ENCODE data around the gene TRMT112. TPM values are rescaled to one million over a fixed set of nuclear protein-coding genes. Genes with fewer than 3 reads are reported as not detected.

The TRMT112 gene
- total RNA-seq, 1 donor from 2014 or later: 83.4 TPM

DNA sequence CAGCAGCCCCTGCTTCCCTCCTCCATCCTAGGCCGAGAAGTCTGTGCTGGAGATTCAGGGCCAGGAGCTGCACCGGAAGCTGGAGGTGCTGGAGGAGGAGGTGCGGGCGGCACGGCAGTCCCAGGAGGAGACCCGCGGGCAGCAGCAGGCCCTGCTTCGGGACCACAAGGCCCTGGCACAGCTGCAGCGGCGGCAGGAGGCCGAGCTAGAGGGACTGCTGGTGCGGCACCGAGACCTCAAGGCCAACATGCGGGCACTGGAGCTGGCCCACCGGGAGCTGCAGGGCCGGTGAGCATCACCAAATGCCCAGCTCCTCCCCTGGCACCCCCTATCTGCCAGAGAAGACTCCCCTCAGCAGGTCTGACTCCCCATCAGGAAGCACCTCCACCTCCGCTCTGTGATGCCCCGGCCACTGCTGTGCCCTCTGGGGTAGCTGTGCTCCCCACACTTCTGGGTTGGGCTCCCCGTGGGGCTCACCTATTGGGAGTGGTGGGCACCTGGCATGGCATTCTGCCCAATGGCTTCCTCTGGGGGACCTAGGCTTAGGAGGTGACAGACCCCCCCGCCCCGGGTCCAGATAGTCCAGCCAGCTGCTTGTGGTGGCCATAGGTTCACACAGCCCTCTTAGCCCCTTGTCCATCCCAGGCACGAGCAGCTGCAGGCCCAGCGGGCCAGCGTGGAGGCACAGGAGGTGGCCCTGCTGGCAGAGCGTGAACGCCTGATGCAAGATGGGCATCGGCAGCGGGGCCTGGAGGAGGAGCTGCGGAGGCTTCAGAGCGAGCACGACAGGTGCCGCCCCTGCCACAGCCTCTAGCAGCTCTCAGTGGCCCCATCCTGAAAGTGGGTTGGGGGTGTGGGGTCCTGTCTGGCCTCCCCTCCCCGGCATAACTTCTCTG lies 35.0 kb upstream of the TRMT112 start:
- no peak for ATAC-seq
- DNase-seq: no peak
- intact Hi-C loops (cut with micrococcal nuclease): no loop called here

DNA sequence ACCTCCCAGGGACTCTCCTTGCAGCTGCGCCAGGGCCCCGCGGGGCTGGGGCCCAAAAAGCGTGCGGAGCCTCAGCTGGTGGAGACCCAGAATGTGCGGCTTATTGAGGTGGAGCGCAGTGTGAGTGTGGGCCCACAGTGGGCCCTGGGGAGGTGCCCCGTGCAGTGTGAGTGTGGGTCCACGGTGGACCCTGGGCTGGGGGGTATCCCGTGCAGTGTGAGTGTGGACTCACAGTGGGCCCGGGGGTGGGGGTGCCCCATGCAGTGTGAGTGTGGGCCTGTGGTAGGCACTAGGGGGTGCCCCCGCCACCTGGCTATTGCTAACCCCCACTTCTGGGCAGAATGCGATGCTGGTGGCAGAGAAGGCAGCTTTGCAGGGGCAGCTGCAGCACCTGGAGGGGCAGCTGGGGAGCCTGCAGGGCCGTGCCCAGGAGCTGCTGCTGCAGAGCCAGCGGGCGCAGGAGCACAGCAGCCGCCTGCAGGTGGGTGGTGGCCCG lies 33.8 kb upstream of the TRMT112 start:
- intact Hi-C loops (cut with micrococcal nuclease): no loop called here
- ATAC-seq (no peak), DNase-seq (no peak)

DNA sequence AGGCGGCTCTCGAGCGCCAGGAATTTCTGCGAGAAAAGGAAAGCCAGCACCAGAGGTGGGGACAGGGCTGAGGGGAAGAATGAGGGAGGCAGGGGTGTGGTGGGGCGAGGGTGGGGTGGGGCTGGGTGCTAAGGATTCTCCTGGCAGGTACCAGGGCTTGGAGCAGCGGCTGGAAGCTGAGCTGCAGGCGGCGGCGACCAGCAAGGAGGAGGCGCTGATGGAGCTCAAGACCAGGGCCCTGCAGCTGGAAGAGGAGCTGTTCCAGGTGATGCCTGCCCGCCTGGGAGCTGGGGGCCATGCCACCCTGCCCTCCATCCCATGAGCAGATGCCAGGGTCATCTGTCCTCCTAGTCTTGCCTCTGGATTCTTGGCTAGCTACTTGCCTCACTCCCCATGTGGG lies 32.0 kb upstream of the TRMT112 start:
- ATAC-seq (no peak), DNase-seq (no peak)
- intact Hi-C loops (cut with micrococcal nuclease): no loop called here

DNA sequence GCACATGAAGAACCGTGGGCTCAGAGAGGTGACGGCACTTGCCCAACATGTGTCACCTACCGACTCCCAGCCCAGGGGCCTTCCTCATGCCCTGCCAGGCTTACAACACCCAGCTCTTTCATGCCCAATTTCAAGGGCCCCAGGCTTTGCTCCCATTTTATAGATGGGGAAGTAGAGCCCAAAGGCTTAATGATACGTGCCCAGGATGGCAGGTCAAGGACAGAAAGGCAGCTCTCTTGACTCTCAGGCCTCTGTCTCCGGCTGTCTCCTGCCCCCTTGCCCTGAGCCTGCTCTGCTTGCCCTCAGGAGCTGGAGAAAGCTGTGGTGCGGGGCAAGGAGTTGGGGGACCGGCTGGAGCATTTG lies 31.6 kb upstream of the TRMT112 start:
- DNase-seq (no peak), ATAC-seq (no peak)
- intact Hi-C loops (cut with micrococcal nuclease): no loop called here

DNA sequence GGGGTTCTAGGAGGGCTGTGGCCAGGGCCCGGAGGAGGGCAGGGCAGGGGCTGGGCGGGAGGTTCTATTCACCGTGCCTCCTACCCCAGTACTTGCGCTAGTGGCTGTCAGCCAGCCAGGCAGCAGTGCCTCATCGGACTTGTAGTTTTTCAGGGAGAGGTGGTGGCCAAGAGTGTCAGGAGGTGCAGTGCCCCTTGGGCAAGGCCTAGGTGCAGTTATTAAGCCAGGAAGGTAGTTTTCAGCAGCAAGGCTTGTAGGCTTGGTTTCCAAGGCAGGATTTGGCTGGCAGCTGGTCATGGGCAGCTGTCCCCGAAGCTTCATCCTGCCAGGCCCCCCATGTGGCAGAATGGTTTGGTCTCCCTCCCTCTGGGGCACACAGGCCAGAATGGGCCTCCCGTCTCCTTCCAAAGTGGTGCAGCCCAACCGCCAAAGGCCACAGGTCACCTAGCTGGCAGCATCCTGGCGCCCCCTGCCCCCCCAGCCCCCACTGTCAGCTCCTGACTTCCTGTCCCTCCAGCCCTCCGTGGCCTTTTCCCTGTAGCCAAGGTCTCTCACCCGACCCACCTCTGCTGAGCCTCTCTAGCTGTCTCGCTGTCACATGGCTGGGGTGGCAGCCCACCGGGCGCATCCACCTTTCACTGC lies 31.1 kb upstream of the TRMT112 start:
- intact Hi-C loops (cut with micrococcal nuclease): no loop called here
- ATAC-seq (no peak), DNase-seq (no peak)

DNA sequence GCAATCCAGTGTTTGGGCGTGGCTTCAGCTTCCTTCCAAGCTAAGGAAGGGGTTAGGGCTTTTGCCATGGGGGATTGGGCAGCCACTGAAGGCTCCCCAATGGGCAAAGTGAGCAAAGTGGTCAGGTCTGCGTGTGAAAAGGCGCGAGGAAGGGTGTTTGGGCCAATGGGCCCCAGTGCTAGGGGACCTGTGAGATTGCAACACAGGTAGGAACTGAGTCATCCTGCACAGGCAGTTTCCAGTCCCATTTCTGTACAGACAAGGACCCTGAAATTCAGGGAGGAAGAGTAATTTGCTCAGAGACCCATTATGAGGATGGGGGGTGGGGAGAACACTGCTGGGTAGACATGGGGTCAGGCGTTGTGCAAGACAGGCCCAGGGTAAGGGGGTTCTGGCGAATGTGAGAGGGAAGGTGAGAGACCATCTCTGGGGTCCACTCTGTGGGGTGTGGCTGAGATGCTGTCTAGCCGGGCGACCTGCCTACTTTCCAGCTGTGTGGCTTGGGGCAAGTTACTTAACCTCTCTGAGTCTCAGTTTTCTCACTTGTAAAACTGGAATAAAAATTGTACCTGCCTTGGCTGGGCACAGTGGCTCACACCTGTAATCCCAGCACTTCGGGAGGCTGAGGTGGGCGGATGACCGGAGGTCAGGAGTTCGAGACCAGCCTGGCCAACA lies 30.0 kb upstream of the TRMT112 start:
- ATAC-seq (no peak), DNase-seq (no peak)
- intact Hi-C loops (cut with micrococcal nuclease): no loop called here

DNA sequence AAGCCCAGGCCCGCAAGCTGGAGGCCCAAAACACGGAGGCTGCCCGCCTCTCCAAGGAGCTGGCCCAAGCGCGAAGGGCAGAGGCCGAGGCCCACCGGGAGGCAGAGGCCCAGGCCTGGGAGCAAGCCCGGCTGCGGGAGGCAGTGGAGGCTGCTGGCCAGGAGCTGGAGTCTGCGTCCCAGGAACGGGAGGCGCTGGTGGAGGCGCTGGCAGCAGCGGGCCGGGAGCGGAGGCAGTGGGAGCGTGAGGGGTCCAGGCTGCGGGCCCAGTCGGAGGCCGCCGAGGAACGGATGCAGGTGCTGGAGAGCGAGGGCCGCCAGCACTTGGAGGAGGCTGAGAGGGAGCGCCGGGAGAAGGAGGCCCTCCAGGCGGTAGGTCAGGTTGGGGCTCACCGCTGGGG lies 27.4 kb upstream of the TRMT112 start:
- DNase-seq (no peak), ATAC-seq (no peak)
- intact Hi-C loops (cut with micrococcal nuclease): no loop called here

DNA sequence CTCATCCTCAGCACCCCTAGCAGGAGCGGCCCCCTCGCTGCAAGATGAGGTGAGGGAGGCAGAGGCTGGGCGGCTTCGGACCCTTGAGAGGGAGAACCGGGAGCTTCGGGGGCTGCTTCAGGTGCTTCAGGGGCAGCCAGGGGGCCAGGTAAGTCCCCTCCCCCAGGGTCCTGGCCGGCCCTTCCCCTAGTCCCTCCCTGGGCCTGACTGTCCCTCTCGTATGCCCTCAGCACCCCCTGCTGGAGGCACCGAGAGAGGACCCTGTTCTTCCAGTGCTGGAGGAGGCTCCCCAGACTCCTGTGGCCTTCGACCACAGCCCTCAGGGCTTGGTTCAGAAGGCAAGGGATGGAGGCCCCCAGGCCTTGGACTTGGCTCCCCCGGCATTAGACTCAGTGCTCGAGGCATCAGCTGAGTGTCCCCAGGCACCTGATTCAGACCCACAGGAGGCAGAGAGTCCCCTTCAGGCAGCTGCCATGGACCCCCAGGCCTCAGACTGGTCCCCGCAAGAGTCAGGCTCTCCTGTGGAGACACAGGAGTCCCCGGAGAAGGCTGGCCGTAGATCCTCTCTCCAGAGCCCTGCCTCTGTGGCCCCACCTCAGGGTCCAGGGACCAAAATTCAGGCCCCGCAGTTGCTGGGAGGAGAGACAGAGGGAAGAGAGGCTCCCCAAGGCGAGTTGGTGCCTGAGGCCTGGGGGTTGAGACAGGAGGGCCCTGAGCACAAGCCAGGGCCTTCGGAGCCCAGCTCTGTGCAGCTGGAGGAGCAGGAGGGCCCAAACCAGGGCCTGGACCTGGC lies 26.6 kb upstream of the TRMT112 start:
- peak; percentile 25 for ATAC-seq
- intact Hi-C loops (cut with micrococcal nuclease): no loop called here
- DNase-seq: no peak

DNA sequence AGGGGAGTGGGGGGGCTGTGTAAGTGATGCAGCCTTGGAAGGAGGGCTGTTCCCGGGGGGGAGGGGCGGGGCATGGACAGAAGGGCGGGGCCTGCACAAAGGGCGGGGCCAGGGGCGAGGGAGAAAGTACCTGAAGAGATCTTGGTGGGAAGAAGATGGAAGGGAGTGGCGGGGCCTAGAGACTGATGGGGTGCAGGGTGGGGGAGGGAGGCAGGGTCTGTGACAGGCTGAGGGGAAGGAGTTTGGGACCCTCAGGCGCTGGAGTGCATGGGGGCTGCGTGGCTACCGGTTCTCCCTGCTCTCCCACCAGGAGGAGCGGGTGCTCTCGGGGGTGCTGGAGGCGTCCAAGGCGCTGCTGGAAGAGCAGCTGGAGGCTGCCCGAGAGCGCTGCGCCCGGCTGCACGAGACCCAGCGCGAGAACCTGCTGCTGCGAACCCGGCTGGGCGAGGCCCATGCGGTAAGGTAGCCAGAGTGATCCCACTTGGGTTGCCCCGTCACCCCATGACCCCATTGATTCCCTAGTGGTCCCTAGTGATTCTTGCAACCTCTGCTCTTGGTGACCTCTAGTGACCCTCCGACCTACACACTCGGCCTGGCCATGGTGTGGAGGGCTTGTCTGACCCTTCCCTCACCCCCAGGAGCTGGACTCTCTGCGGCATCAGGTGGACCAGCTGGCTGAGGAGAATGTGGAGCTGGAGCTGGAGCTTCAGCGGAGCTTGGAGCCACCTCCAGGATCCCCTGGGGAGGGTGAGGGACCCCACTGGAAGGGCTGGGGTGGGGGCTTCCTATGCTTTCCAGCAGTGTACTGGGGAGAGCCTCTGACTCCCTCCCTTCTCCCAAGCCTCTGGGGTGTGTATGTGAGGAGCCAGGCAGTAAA lies 25.7 kb upstream of the TRMT112 start:
- intact Hi-C loops (cut with micrococcal nuclease): no loop called here
- no peak for DNase-seq
- no peak for ATAC-seq

DNA sequence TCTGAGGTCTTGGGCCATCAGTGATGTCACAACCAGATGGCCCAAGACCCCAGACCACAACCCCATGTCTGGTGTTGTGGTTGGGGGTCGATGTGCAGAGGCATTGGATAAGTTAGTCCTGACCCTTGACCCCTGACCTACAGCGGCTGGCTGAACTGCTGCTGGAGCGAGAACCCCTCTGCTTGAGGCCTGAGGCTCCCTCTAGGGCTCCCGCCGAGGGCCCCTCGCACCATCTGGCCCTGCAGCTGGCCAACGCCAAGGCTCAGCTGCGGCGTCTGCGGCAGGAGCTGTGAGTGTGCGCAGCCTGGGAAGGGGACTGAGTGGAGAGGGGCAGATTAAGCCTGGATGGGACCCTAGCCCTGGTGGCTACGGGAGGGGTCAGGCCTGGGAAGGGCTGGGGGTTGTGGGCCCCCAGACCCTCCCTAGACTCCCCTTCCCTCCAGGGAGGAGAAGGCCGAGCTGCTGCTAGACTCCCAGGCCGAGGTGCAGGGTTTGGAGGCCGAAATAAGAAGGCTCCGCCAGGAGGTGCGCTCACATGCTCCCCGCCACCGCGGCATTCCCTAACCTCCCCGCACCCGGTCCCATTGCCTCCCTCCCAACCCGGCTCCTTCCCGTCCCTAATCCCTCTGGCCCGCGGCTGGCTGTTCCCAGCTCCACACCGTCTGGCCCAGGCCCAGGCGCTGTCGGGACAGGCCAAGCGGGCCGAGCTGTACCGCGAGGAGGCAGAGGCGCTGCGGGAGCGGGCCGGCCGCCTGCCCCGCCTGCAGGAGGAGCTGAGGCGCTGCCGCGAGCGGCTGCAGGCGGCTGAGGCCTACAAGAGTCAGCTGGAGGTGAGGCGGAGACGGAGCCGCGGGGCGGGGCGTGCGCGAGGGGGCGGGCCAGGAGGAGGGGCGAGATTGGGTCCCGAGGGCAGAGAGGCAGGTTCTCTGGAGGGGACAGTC lies 24.8 kb upstream of the TRMT112 start:
- intact Hi-C loops (cut with micrococcal nuclease): no loop called here
- ATAC-seq: peak; percentile 95
- peak; percentile 94 for DNase-seq

DNA sequence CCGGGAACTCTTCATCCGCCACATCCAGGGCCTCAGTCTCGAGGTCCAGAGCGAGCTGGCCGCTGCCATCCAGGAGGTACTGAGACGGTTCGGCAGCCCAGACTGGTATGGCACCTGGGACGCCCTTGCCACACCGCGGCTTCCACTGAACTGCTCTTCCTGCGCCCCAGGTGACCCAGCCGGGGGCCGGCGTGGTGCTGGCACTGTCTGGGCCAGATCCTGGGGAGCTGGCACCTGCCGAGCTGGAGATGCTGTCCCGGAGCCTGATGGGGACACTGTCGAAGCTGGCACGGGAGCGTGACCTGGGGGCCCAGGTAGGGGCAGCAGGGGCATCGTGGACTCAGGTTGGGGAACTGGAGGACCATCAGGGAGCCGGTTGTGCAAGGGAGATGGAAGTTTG lies 24.1 kb upstream of the TRMT112 start:
- intact Hi-C loops (cut with micrococcal nuclease): no loop called here

DNA sequence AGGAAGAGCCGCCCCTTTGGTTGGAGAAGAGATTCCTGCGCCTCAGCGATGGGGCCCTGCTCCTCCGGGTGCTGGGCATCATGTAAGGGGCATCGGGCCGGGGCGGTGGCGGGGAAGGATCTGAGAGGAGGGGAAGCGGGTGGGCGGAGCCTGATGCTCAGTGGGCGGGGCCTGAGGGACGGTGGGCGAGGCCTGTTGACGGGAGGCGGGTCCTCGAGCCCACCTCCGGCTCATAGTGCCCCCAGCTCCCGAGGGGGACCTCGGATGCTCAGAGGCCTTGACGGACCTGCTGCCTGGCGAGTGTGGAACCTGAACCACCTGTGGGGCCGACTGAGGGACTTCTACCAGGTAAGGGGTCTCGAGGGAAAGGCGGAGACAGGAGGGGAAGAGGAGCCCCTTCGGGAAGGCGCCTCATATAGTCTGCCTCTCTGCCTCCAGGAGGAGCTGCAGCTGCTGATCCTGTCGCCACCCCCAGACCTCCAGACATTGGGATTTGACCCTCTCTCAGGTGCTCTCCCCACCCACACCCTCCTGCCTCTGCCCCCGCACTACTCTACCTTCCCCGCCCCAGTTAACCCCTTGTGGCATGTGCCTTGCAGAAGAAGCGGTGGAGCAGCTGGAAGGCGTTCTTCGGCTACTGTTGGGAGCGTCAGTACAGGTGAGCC lies 23.4 kb upstream of the TRMT112 start:
- DNase-seq (peak; percentile 65), ATAC-seq (no peak)
- intact Hi-C loops (cut with micrococcal nuclease): no loop called here

More for the DNA sequence above, 24.1 kb upstream of the TRMT112 start:
- no peak for DNase-seq
- no peak for ATAC-seq

DNA sequence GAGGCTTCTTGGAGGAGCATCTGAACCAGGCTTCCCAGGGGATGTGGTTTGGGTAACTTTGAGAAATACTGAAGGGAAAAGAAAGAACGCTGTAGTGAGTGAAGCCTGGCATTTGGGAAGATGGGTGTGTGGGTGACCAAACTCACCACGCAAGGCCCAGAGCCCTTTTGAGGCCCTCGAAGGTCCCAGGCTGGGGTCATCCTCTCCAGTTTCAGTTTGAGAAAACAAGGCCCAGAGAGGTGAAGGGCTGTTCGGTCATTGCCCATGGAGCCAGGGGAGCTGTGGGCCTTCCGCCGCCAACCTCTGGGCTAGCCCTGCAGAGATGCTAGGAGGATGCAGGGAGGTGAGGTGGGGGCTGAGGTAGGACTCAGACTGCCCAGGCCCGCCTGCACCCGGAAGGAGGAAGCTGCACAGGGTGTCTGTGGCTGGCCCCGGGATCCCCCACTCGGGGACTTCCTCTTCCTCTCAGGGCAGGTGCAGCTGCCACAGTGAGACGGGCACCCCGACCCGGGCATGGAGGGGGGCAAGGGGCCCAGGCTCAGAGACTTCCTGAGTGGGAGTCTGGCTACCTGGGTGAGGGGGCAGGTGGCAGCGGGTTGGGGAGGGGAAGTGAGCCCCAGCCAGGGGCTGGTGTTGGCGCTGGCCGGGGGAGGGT lies 22.5 kb upstream of the TRMT112 start, which contains the start of gene CCDC88B:
CCDC88B (plus strand) TSS at position 451 of the 655 bp plus-strand sequence; CDS start at position 514, 63 bp downstream.
- intact Hi-C loops (cut with micrococcal nuclease): no loop called here
- DNase-seq (peak; percentile 76), ATAC-seq (peak; percentile 6)

DNA sequence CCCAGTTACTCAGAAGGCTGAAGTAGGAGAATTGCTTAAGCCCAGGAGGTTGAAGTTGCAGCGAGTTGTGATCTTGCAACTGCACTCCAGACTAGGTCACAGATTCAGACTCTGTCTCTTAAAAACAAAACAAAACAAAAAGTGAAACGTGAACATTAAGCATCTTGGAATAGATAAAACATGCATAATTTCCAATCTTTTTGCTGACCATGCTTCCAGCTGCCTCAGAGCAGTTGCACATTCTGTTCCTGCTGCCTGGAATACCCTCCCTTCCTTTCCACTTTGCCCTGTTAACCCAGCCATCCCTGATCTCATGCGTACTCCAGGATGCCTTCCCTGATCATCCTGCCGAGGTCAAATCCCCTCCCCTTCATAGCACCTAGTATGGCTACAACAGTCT lies 21.9 kb upstream of the TRMT112 start:
- DNase-seq (no peak), ATAC-seq (no peak)
- intact Hi-C loops (cut with micrococcal nuclease): no loop called here

DNA sequence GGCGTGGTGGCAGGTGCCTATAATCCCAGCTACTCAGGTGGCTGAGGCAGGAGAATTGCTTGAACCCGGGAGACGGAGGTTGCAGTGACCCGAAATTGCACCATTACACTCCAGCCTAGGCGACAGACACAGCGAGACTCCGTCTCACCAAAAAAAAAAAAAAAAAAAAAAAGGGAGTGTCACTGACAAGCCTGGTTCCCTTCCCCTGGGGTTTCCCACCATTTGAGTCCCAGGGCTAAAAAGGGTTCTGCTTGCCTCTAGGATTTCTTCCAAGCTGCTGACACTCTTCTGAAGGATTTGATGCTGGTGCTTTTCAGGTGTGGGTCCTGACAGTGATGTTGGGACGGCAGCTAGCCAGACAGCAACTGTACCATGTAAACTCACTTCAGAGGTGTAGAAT lies 21.4 kb upstream of the TRMT112 start:
- ATAC-seq (no peak), DNase-seq (no peak)
- intact Hi-C loops (cut with micrococcal nuclease): no loop called here

DNA sequence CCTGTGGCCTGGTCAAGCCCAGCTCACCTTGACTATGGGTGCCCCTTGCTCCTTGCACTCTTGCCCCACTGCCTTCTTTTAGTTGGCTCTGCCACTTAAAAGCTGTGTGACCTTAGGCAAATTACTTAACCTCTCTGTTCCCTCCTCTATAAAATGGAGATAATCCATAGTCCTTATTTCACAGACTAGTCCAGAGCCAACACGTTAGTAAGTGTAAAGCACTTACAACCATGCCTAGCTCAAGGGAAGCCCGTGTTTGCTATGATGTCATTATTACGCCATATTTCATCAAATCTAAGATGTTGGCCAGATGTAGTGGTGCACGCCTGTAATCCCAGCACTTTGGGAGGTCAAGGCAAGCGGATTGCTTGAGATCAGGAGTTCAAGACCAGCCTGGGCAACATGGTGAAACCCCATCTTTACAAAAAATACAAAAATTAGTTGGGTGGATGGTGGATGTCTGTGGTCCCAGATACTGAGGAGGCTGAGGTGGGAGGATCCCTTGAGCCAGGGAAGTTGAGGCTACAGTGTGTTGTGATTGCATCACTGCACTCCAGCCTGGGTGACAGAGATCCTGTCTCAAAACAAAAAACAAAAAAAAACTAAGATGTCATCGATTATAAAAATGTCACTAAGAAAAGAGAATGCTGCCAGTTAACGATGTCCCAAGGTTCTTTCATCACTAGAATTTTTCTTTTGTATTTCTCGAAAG lies 20.3 kb upstream of the TRMT112 start:
- no peak for ATAC-seq
- DNase-seq: no peak
- intact Hi-C loops (cut with micrococcal nuclease): no loop called here
